ENCODE measurements around the gene BAAT.
"Not testable (repeated sequence)": the region's sequence is repeated elsewhere in the genome, so short reads cannot be mapped to it uniquely, and the experiment has no call there.

The BAAT gene

DNA sequence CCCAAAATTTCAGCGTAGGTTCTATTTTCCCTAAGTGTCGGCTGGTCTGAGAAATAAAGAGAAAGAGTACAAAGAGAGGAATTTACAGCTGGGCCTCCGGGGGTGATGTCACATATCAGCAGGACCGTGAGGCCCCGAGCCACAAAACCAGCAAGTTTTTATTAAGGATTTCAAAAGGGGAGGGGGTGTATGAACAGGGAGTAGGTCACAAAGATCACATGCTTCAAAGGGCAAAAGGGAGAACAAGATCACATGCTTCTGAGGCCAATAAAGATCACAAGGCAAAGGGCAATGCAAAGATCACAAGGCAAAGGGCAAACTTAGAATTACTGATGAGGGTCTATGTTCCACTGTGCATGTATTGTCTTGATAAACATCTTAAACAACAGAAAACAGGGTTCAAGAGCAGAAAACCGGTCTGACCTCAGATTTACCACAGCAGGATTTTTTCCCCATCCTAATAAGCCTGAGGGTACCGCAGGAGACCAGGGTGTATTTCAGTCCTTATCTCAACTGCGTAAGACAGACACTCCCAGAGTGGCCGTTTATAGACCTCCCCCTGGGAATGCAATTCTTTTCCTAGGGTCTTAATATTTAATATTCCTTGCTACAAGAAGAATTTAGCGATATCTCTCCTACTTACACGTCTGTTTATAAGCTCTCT is at the start of gene BAAT:
Gene BAAT, minus strand, starts transcription at position 134 of the 664 bp plus-strand sequence. CDS start 13,602 bp downstream, outside the sequence.
- DNase-seq (ENCODE audit: low read depth in 1 of 2, low spot score in 1 of 2): not testable (repeated sequence)

GRCh38 chr9:101433229-101433628 is 48.4 kb upstream of the BAAT start:
- DNase-seq (ENCODE audit: low read depth in 1 of 2, low spot score in 1 of 2): no peak

DNA sequence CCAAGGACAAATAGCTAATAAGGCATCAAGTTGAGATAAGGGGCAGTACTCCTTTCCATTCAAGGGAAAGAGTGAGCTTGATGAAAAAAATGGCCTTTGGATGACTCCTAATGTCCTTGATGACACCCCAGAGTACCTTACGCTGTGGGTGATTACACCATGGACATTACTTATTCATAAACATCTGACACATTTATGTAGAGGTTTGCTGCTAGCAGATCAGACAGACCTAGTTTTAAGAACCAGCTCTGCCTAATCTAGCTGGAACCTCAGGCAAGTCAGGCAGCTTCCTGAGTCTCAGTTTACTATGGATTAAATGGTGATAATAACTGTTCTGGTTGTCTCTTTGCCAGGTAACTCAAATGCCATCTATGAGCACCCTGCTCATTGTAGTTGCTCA is 47.9 kb upstream of the BAAT start:
- DNase-seq (ENCODE audit: low read depth in 1 of 2, low spot score in 1 of 2): no peak

DNA sequence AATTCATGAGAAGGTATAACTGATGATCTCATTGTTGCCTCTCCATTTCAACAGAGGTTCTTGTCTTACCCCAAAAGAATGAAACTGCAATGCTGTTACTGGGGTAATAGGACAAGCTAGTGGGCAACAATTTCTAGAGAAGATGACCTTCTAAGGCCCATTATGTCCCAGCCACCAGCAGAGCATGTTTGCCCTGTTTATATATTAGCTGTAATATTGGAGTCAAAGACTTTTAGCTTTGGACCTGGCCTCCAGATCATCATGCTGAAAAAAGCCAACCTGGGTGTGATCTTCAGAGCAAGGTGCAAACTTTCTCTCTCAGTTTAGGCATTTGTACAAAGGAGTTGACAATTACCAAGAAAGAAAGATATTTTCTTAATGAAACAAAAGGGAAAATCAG is 47.4 kb upstream of the BAAT start:
- no peak for DNase-seq (ENCODE audit: low read depth in 1 of 2, low spot score in 1 of 2)

DNA sequence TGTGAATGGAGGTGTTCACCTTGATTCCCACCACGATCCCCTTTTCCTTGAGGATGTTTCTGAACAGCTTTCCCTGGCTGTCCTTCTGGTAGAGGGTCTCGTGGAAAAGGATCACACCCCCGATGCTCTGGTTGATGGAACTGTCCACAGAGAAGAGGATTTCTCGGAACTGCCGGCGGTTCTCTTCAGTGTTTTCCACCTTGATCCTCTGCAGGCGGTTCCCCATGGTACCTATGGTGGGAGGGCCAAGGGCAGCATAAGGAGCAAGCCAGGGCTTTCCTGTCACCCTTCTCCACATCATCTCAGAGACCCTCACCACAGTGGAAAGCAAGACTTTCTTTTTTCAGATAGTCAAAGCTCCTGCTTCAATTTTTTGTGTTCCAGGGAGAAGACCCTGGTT is 44.9 kb upstream of the BAAT start:
- no peak for DNase-seq (ENCODE audit: low read depth in 1 of 2, low spot score in 1 of 2)

- DNase-seq (ENCODE audit: low read depth in 1 of 2, low spot score in 1 of 2): no peak
These were observed 44.1 kb upstream of the BAAT start for GRCh38 chr9:101428909-101429308.

- no peak for DNase-seq (ENCODE audit: low read depth in 1 of 2, low spot score in 1 of 2)
These were observed 43.3 kb upstream of the BAAT start for GRCh38 chr9:101427957-101428655.

DNA sequence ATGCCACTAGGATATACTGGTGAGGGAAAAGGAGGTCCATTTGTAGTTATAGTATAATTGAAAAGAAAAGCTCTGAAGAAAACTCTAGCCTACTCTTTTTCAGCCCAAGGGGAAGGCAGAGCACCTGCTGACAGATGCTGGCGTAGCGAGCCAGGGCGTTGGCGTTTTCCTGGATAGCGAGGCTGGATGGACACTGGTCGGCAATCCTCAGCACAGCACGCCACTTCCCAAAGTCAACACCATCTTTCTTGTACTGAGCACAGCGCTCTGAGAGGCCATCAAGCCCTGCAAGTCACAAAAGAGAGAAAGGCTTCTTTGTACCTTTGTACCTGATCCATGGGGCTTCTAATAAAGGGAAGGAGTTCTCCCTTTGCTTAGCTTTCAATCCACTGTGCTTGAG is 42.6 kb upstream of the BAAT start:
- no peak for DNase-seq (ENCODE audit: low read depth in 1 of 2, low spot score in 1 of 2)

GRCh38 chr9:101421653-101422065 is 36.9 kb upstream of the BAAT start:
- no peak for DNase-seq (ENCODE audit: low read depth in 1 of 2, low spot score in 1 of 2)

GRCh38 chr9:101419863-101420262 is 35.1 kb upstream of the BAAT start:
- no peak for DNase-seq (ENCODE audit: low read depth in 1 of 2, low spot score in 1 of 2)

DNA sequence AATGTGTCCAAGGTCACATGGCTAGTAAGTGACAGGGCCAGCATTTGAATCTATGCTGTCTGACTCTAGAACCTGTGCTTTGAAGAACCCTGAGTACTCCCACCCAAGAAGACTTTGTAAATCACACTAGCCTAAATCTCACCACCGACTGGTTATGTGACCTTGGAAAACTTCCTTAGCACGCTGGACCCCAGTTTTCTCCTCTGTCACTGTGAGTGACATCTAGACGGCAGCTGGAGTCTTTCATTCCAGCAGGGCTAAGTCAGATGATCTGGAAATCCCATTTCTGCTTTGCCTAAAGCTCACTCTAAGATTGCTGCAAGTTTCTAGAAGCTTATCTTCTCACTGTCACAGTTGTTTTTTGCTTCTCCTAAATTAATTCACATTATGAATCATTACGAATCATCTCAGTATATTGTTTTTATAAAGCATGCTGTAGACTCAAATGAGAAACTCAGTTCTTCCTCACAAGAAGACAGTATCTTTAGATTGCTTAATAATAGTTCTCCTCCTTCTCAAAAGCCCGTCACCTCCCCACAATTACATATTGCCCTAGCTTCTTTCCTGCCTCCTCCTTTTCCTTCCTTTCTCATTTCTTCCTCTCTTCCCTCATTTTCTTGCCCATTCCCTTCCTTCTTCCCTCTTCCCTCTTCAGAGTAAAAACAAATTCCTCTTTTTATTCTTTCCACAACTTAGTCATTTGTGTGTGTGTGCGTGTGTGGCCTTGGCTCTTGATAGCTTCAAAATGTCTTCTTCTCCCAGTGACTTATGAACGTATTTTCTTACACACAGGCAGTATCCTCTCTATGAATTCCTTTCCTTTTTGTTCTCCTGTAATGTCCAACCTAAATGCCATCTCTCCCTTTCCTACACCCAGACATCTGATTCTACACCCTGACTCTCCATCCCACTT is 34.0 kb upstream of the BAAT start:
- DNase-seq (ENCODE audit: low read depth in 1 of 2, low spot score in 1 of 2): no peak

DNA sequence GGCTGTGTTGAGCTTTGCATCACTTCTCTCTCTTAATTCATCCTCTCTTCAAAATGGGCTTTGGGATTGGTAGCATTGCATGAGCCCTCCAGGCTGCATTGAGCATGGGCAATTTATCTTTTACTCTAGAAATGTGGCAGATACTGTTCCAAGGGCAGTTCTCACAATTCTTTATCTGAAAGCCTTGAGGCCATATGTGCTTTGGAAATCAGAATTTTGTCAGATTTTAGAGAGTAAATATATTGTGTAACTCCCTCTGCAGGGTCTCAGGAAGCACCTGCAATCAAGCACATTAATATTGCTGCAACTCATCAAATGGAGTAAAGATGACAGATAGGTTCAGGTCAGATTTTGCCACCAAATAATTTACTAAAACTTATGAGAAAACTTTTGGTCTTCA is 33.2 kb upstream of the BAAT start:
- no peak for DNase-seq (ENCODE audit: low read depth in 1 of 2, low spot score in 1 of 2)

DNA sequence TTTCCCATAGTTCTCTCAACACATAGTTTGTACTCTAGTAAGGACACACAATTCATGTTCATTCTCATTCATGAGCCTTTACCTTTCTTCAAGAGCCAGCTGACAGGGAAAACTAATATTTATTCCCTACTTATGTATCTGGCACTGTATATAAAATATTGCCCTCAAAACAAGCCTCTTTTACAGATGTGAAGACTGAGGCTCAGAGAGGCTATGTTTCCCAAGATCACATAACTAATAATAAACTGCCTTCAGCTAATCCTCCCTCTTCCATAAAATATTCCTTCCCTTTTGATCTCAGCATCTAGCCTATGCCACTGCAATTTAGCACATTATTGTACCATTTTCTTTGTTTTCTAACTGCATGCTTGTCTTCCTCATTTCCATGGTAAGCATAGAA is 32.6 kb upstream of the BAAT start:
- no peak for DNase-seq (ENCODE audit: low read depth in 1 of 2, low spot score in 1 of 2)

- DNase-seq (ENCODE audit: low read depth in 1 of 2, low spot score in 1 of 2): no peak
These were observed 30.8 kb upstream of the BAAT start for GRCh38 chr9:101415578-101415977.

GRCh38 chr9:101414839-101415238 is 30.0 kb upstream of the BAAT start:
- no peak for DNase-seq (ENCODE audit: low read depth in 1 of 2, low spot score in 1 of 2)

GRCh38 chr9:101409079-101409477 is 24.3 kb upstream of the BAAT start:
- DNase-seq (ENCODE audit: low read depth in 1 of 2, low spot score in 1 of 2): no peak

- DNase-seq (ENCODE audit: low read depth in 1 of 2, low spot score in 1 of 2): no peak
These were observed 23.7 kb upstream of the BAAT start for GRCh38 chr9:101408374-101409078.

GRCh38 chr9:101403516-101404285 is 18.9 kb upstream of the BAAT start:
- no peak for DNase-seq (ENCODE audit: low read depth in 1 of 2, low spot score in 1 of 2)

DNA sequence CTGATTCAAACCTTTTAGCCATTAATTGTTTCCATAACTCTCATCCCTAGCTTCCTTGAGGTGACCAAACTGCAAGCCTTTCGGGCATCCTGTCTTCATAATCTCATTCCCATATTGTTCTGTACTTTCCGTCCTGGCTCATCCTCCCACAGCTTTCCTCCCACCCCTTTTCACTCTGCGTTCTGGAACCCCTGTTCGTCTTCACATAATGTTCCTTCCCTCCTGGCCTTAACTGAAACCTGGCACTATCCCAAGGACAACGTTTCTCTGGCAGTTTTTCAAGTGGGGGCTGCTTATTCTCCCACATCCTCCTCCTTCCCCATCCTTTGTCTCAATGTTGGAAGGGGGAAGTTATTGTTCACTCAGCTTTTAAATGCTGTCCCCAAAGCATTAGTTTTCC is 15.3 kb upstream of the BAAT start:
- no peak for DNase-seq (ENCODE audit: low read depth in 1 of 2, low spot score in 1 of 2)

DNA sequence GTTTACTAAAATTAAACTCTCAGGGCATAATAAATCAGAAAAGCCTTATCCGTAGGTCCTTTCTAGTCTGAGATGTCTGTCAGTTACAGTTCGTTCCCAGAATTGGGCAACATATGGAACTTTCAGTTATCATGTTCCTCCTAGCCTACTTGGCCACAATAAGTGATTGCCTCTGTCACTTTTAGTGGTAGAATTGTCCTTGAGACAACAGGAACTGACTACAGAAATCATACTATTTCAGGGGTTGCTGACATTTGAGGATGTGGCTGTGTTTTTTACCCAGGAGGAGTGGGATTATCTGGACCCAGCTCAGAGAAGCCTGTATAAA is 14.8 kb upstream of the BAAT start:
- DNase-seq (ENCODE audit: low read depth in 1 of 2, low spot score in 1 of 2): no peak

All from activated T-helper 1 cell treated with anti-CD3 and anti-CD28 coated beads, Interleukin-2, amount 50 U/mL, for 16 hours (primary cell).